Measurements from ENCODE around the gene DOCK3. TPM values are rescaled to one million over a fixed set of nuclear protein-coding genes. Genes with fewer than 3 reads are reported as not detected.

The DOCK3 gene
- total and polyA plus RNA-seq, 10 of the 15 experiments (the other 5 are each of a cell fraction or from before 2014, with no cell fraction given) = 0.02 to 0.52 (median 0.04) TPM; not detected in 5

- no peak overlapping the region for H3K27ac ChIP-seq (ENCODE audit: control insufficient read depth, insufficient read depth)
- no peaks in the 10 kb centered on the region; a peak in 1 of 4 replicates for H3K27me3 ChIP-seq (replicated peaks in 1 of 2; ENCODE audit: control insufficient read depth in 2 of 2, insufficient read depth in 2 of 2, low read length in 1 of 2)
- H3K4me3 ChIP-seq = no peak overlapping the region
- WGBS (ENCODE audit: insufficient coverage, insufficient replicate concordance, low lambda C conversion rate, missing lambda C conversion rate) = 28% methylated on average over 5 of the region's 5 CpGs
- H3K79me2 ChIP-seq (ENCODE audit: control insufficient read depth, insufficient read depth, low read length) = no peaks in the 10 kb centered on the region
- H2AFZ ChIP-seq (ENCODE audit: control insufficient read depth, low read depth, low read length) = no peak overlapping the region
- H3K36me3 ChIP-seq (ENCODE audit: control insufficient read depth in 2 of 2, insufficient read depth in 2 of 2, low read length in 1 of 2) = no peaks in the 10 kb centered on the region
- no peak for FAIRE-seq
- ChIA-PET POLR2A (no interaction called here), RAD21 (ENCODE audit: unreplicated experiment) (no interaction called here), CTCF (no interaction called here), SMC1A (ENCODE audit: uncharacterized antibody, unreplicated experiment) (no interaction called here)
- in situ Hi-C loops (cut with MboI) (no loop called here), intact Hi-C loops (cut with micrococcal nuclease; ENCODE audit: unreplicated experiment) (no loop called here)
- no TSS peak for BruUV-seq (replicated peaks)
- no peak overlapping the region for H3K4me2 ChIP-seq (ENCODE audit: control insufficient read depth, insufficient read depth)
- TF ChIP-seq EED (IDR thresholded peaks at IDR 0.05; ENCODE audit: low read depth) = no peak
- TF ChIP-seq USF2 (IDR thresholded peaks at IDR 0.05; ENCODE audit: borderline replicate concordance, low read depth, low read length) = no peak
- no peak for TF ChIP-seq MEF2B (IDR thresholded peaks at IDR 0.05; ENCODE audit: partially characterized antibody, poor library complexity, severe bottlenecking)
- TF ChIP-seq E4F1 (IDR thresholded peaks at IDR 0.05; ENCODE audit: borderline replicate concordance, partially characterized antibody) = no peak
- H3K9ac ChIP-seq (ENCODE audit: control insufficient read depth, insufficient read depth, low read length) = no peak overlapping the region
- no peak for DNase-seq (ENCODE audit: low read depth, low spot score)
- no peaks in the 10 kb centered on the region for H3K4me1 ChIP-seq (ENCODE audit: control insufficient read depth, insufficient read depth, low read length)
- H3K9me3 ChIP-seq (replicated peaks; ENCODE audit: control insufficient read depth, insufficient read depth, low read length) = no peaks in the 10 kb centered on the region
- no peak for ATAC-seq
- no peaks in the 10 kb centered on the region for H4K20me1 ChIP-seq (ENCODE audit: control insufficient read depth, insufficient read depth)
Observed at GRCh38 chr3:50749822-50750221, 75.1 kb downstream of the DOCK3 start.
